22Rv1 (cell line): ENCODE results near the gene SLF1.

Experiments
- CTCF ChIP-seq: fragments of 450-650 bp; IDR thresholded peaks from 2 replicates; pipeline ENCODE4 v1.5.1; 2017; ENCODE audit warnings: mild to moderate bottlenecking
- ZFX ChIP-seq: fragments of 450-650 bp; IDR thresholded peaks from 2 replicates; pipeline ENCODE4 v1.6.1; 2017; ENCODE audit warnings: antibody characterized with exemption, borderline replicate concordance

- no peak for TF ChIP-seq CTCF
- TF ChIP-seq ZFX, result no peak
Measured at GRCh38 chr5:94740286-94740685, 121.8 kb downstream of the SLF1 start.
